Fibroblast of lung (primary cell): ENCODE results near the gene MIOS. TPM values are rescaled to one million over a fixed set of nuclear protein-coding genes. Genes with fewer than 3 reads are reported as not detected.

Experiments
- DNase-seq, 2 donors: peaks; one replicate each; pipeline versions ENCODE4 v3.0.0 to v3.0.0-alpha.2; 2010; ENCODE audit warnings: low read depth in 2 of 2
- H2AFZ ChIP-seq: 2 replicates; pipeline ENCODE4 v1.5.1; 2012; ENCODE audit warnings: low read length, control low read depth, inconsistent platforms
- H3K27ac ChIP-seq: 2 replicates; pipeline ENCODE4 v1.5.1; 2011; ENCODE audit warnings: low read length, control low read depth; ENCODE audit not compliant: insufficient read depth
- H3K27me3 ChIP-seq: 2 replicates; pipeline ENCODE4 v1.5.1; 2011; ENCODE audit warnings: mild to moderate bottlenecking, low read length; ENCODE audit not compliant: control insufficient read depth, insufficient read depth
- H3K36me3 ChIP-seq: 2 replicates; pipeline ENCODE4 v1.5.1; 2011; ENCODE audit warnings: low read length; ENCODE audit not compliant: control insufficient read depth, insufficient read depth
- H3K4me1 ChIP-seq: 2 replicates; pipeline ENCODE4 v1.5.1; 2011; ENCODE audit warnings: low read length; ENCODE audit not compliant: control insufficient read depth, insufficient read depth; ENCODE audit errors: extremely low read depth
- H3K4me2 ChIP-seq: 2 replicates; pipeline ENCODE4 v1.5.1; 2011; ENCODE audit warnings: low read length, control low read depth; ENCODE audit not compliant: insufficient read depth; ENCODE audit errors: extremely low read depth
- H3K4me3 ChIP-seq, 4 experiments: fragments of 200-600 bp in 1 of 4; sonication (generic) in 1 of 4; replicated peaks in 1 of 4; 2 replicates each; pipeline ENCODE4 v1.5.1; 2011 to 2016; ENCODE audit warnings: low read length in 4 of 4, low read depth in 3 of 4, mild to moderate bottlenecking in 3 of 4, control low read depth in 2 of 4, inconsistent platforms in 1 of 4, mixed read lengths in 1 of 4; ENCODE audit not compliant: insufficient read depth in 1 of 4; ENCODE audit errors: control extremely low read depth in 1 of 4
- H3K79me2 ChIP-seq: 2 replicates; pipeline ENCODE4 v1.5.1; 2012; ENCODE audit warnings: mild to moderate bottlenecking, low read length, inconsistent platforms; ENCODE audit not compliant: control insufficient read depth, insufficient read depth
- H3K9ac ChIP-seq: 2 replicates; pipeline ENCODE4 v1.5.1; 2011; ENCODE audit warnings: mild to moderate bottlenecking, low read length, control low read depth; ENCODE audit not compliant: insufficient read depth
- H3K9me3 ChIP-seq: 2 replicates; pipeline ENCODE4 v1.5.1; 2012; ENCODE audit warnings: low read depth, low read length; ENCODE audit not compliant: control insufficient read depth, insufficient read depth
- H4K20me1 ChIP-seq: 2 replicates; pipeline ENCODE4 v1.5.1; 2011; ENCODE audit warnings: low read length; ENCODE audit not compliant: control insufficient read depth, insufficient read depth; ENCODE audit errors: extremely low read depth
- CTCF ChIP-seq, 2 donors: IDR thresholded peaks in 1 of 2; conservative IDR thresholded peaks in 1 of 2; 1 replicate in 1 of 2; 2 replicates in 1 of 2; pipeline ENCODE4 v1.5.1; 2011 to 2012; ENCODE audit warnings: low read length in 2 of 2, control low read depth in 1 of 2, inconsistent platforms in 1 of 2, low read depth in 1 of 2, mild to moderate bottlenecking in 1 of 2
- EZH2 ChIP-seq: IDR thresholded peaks from 2 replicates; pipeline ENCODE4 v1.5.1; 2012; ENCODE audit warnings: low read length, control low read depth, mild to moderate bottlenecking; ENCODE audit errors: missing control alignments
- polyA plus RNA-seq, 2 donors: library from polyadenylated mRNA; depleted of rRNA in 1 of 2; stranded (reverse) in 1 of 2; unstranded in 1 of 2; fragments of >200 nt; gene quantifications; 2 replicates each; pipeline ENCODE4 v1.2.1, GENCODE V29; 2011 to 2012; ENCODE audit warnings: missing spikeins in 1 of 2
- total RNA-seq: library from RNA; depleted of rRNA; stranded (reverse); fragments of >200 nt; gene quantifications from 2 replicates; pipeline ENCODE4 v1.2.1, GENCODE V29; 2014

Gene MIOS
- total and polyA plus RNA-seq, 2 donors (not counting 1 experiment from before 2014, with no cell fraction given) = 16.4 to 30.9 TPM

DNA sequence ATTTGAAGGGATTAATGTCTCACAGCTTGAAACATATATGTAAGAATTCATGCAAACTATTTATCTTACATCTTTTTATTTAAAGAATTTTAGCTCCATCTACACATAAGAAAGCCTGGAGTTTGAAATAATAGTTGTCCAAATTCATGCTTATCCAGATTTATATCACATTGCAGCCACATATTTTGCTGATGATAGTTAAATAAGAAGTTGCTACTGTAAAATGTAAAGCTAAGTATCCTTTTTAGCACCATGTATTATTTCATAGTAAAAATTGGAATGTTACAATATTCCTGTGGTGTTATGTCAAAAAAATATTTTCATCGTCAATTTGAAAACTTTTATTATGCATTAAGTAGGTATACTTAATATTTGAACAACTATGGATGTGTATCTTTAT lies 46.5 kb downstream of the MIOS start:
- H3K79me2 ChIP-seq = no peaks in the 10 kb centered on the region
- H2AFZ ChIP-seq = no peak overlapping the region
- H4K20me1 ChIP-seq = no peaks in the 10 kb centered on the region
- H3K9me3 ChIP-seq = no peaks in the 10 kb centered on the region
- no peaks in the 10 kb centered on the region for H3K27me3 ChIP-seq
- no peaks in the 10 kb centered on the region for H3K36me3 ChIP-seq
- H3K9ac ChIP-seq = no peak overlapping the region
- no peak overlapping the region for H3K4me3 ChIP-seq
- DNase-seq = no peak
- H3K4me2 ChIP-seq = no peak overlapping the region
- H3K27ac ChIP-seq = no peak overlapping the region
- TF ChIP-seq EZH2 (no peak), CTCF (conservative IDR thresholded peaks at IDR 0.05 in 1 of 2, IDR thresholded peaks at IDR 0.05 in 1 of 2; ENCODE audit: low read depth in 1 of 2, low read length in 2 of 2) (no peak)
- no peaks in the 10 kb centered on the region for H3K4me1 ChIP-seq

- Histone ChIP-seq H3K79me2 (no peaks in the 10 kb centered on the region), H3K36me3 (no peaks in the 10 kb centered on the region), H3K27ac (no peak overlapping the region), H3K4me1 (no peaks in the 10 kb centered on the region), H3K9ac (no peak overlapping the region), H3K4me3 (no peak overlapping the region), H3K4me2 (no peak overlapping the region), H3K27me3 (no peaks in the 10 kb centered on the region), H4K20me1 (no peaks in the 10 kb centered on the region), H3K9me3 (no peaks in the 10 kb centered on the region), H2AFZ (no peak overlapping the region)
- DNase-seq = no peak
- TF ChIP-seq CTCF (conservative IDR thresholded peaks at IDR 0.05 in 1 of 2, IDR thresholded peaks at IDR 0.05 in 1 of 2; ENCODE audit: low read depth in 1 of 2, low read length in 2 of 2) (no peak), EZH2 (no peak)
Observed at GRCh38 chr7:7614018-7614741, 47.5 kb downstream of the MIOS start.

DNA sequence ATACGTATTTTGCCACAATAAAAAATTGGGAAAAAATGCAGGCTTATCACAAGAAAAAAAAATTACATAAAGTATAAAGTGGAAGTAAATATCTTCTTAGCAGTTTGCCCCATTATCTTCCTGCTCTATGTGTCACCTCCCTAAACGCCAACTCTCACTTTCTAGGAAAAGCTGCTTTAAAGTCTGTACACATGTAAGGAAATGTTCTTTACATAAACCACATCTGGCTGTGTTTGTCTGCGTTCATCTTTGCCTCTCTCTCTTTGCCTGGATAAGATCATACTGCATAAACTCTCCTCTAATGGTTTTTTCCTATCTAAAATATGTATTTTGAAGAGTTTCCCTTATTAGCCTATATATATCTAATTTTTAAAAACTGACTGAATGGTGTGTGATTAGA lies 50.9 kb downstream of the MIOS start:
- Histone ChIP-seq H4K20me1 (no peaks in the 10 kb centered on the region), H3K79me2 (no peaks in the 10 kb centered on the region), H3K9ac (no peak overlapping the region), H3K27ac (no peak overlapping the region), H3K4me3 (no peak overlapping the region), H3K27me3 (no peaks in the 10 kb centered on the region), H3K36me3 (no peaks in the 10 kb centered on the region), H2AFZ (no peak overlapping the region), H3K9me3 (no peaks in the 10 kb centered on the region), H3K4me1 (no peaks in the 10 kb centered on the region), H3K4me2 (no peak overlapping the region)
- no peak for DNase-seq
- TF ChIP-seq CTCF (conservative IDR thresholded peaks at IDR 0.05 in 1 of 2, IDR thresholded peaks at IDR 0.05 in 1 of 2; ENCODE audit: low read depth in 1 of 2, low read length in 2 of 2) = no peak
- TF ChIP-seq EZH2 = no peak
